Astrocyte (in vitro differentiated cells and primary cell): ENCODE measurements around the gene CYLD. TPM values are rescaled to one million over a fixed set of nuclear protein-coding genes. Genes with fewer than 3 reads are reported as not detected.

Experiments
- DNase-seq: peaks from one replicate; pipeline ENCODE4 v3.0.0-alpha.2; 2010; ENCODE audit warnings: low read depth
- FAIRE-seq: peaks from 2 replicates; lab custom pipeline; 2011; peaks lifted over from hg19 to GRCh38; lab: Jason Lieb, UNC
- H2AFZ ChIP-seq: 2 replicates; pipeline ENCODE4 v1.6.0; 2012; ENCODE audit warnings: low read depth, low read length, inconsistent platforms
- H3K27ac ChIP-seq: 2 replicates; pipeline ENCODE4 v1.5.1; 2011; ENCODE audit warnings: low read depth, low read length, inconsistent platforms
- H3K27me3 ChIP-seq: 2 replicates; pipeline ENCODE4 v1.6.0; 2011; ENCODE audit warnings: low read length, inconsistent platforms; ENCODE audit not compliant: insufficient read depth
- H3K36me3 ChIP-seq: 2 replicates; pipeline ENCODE4 v1.5.1; 2011; ENCODE audit warnings: low read length, inconsistent platforms; ENCODE audit not compliant: insufficient read depth
- H3K4me1 ChIP-seq: 2 replicates; pipeline ENCODE4 v1.5.1; 2011; ENCODE audit warnings: low read length, inconsistent platforms; ENCODE audit not compliant: insufficient read depth
- H3K4me2 ChIP-seq: 2 replicates; pipeline ENCODE4 v1.6.0; 2012; ENCODE audit warnings: low read length, inconsistent platforms
- H3K4me3 ChIP-seq: 2 replicates; pipeline ENCODE4 v1.5.1; 2011; ENCODE audit warnings: low read depth, mild to moderate bottlenecking, low read length, inconsistent platforms; ENCODE audit not compliant: insufficient read depth
- H3K79me2 ChIP-seq: 2 replicates; pipeline ENCODE4 v1.6.0; 2012; ENCODE audit warnings: mild to moderate bottlenecking, low read length, inconsistent platforms; ENCODE audit not compliant: insufficient read depth
- H3K9ac ChIP-seq: 2 replicates; pipeline ENCODE4 v1.6.0; 2012; ENCODE audit warnings: mild to moderate bottlenecking, low read length, inconsistent platforms
- H3K9me3 ChIP-seq: 2 replicates; pipeline ENCODE4 v1.5.1; 2012; ENCODE audit warnings: low read depth, mild to moderate bottlenecking, low read length, inconsistent platforms; ENCODE audit not compliant: insufficient read depth
- H4K20me1 ChIP-seq: 2 replicates; pipeline ENCODE4 v1.6.0; 2012; ENCODE audit warnings: low read length, inconsistent platforms; ENCODE audit not compliant: insufficient read depth
- H3K27ac Mint-ChIP-seq: one replicate; pipeline ENCODE4 v1.8.0; 2021; ENCODE audit warnings: mild to moderate bottlenecking, mixed read lengths; ENCODE audit not compliant: unreplicated experiment
- H3K27me3 Mint-ChIP-seq: one replicate; pipeline ENCODE4 v1.8.0; 2021; ENCODE audit warnings: low read depth, mixed read lengths; ENCODE audit not compliant: unreplicated experiment
- H3K36me3 Mint-ChIP-seq: one replicate; pipeline ENCODE4 v1.8.0; 2021; ENCODE audit warnings: low read depth, mixed read lengths; ENCODE audit not compliant: unreplicated experiment
- H3K4me1 Mint-ChIP-seq: one replicate; pipeline ENCODE4 v1.8.0; 2021; ENCODE audit warnings: low read depth, mixed read lengths; ENCODE audit not compliant: unreplicated experiment
- H3K4me3 Mint-ChIP-seq: one replicate; pipeline ENCODE4 v1.8.0; 2021; ENCODE audit warnings: mild to moderate bottlenecking, moderate library complexity, mixed read lengths; ENCODE audit not compliant: unreplicated experiment
- H3K9me3 Mint-ChIP-seq: one replicate; pipeline ENCODE4 v1.8.0; 2021; ENCODE audit warnings: mild to moderate bottlenecking, mixed read lengths; ENCODE audit not compliant: unreplicated experiment
- EZH2 ChIP-seq: IDR thresholded peaks from 2 replicates; pipeline ENCODE4 v1.6.1; 2012; ENCODE audit warnings: mild to moderate bottlenecking, low read length, inconsistent platforms; ENCODE audit not compliant: insufficient read depth
- total RNA-seq: library from RNA; stranded (reverse); gene quantifications from 2 replicates; pipeline ENCODE4 v1.2.1, GENCODE V29; 2021
- TF ChIP-seq, protein P1 (sequence below): IDR thresholded peaks from 2 replicates; pipeline ENCODE4 v1.5.1; 2011; ENCODE audit warnings: low read depth, mild to moderate bottlenecking, inconsistent platforms, low read length, moderate library complexity; ENCODE audit not compliant: insufficient read depth

Gene CYLD
- total RNA-seq, 1 donor from 2014 or later: 34.2 TPM

DNA sequence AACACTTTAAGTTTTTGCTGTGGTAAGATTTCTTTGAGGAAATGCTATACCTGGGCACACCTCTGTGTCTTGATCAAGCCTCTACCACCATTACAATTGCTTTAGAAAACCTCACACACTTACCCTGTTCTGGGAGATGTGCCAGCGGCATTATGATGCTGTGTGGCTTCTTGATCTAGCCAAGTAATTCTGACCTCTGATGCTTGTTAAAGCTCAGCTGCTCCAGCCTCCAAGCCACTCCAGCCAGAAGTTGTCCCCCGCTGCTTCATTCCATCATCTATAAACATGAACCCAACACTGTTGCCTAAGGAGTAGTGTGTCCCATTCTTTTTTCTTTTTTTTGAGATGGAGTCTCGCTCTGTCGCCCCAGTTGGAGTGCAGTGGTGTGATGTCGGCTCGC, 60.1 kb downstream of the CYLD start:
- no peaks in the 10 kb centered on the region for H3K9me3 ChIP-seq
- H2AFZ ChIP-seq: no peak overlapping the region
- no peak overlapping the region for H3K27ac ChIP-seq
- H3K4me2 ChIP-seq: no peak overlapping the region
- Mint-ChIP-seq H3K36me3 (peaks cover 5% of the 10 kb centered on the region), H3K4me3 (no peak overlapping the region), H3K9me3 (no peaks in the 10 kb centered on the region), H3K27me3 (no peaks in the 10 kb centered on the region), H3K27ac (no peak overlapping the region), H3K4me1 (peaks cover 3% of the 10 kb centered on the region)
- DNase-seq (peak; percentile 60), FAIRE-seq (no peak)
- H3K4me3 ChIP-seq: no peak overlapping the region
- H3K36me3 ChIP-seq: no peaks in the 10 kb centered on the region
- no peaks in the 10 kb centered on the region for H3K79me2 ChIP-seq
- H3K4me1 ChIP-seq: no peaks in the 10 kb centered on the region
- TF ChIP-seq EZH2: no peak
- no peak overlapping the region for H3K9ac ChIP-seq
- no peaks in the 10 kb centered on the region for H4K20me1 ChIP-seq
- H3K27me3 ChIP-seq: no peaks in the 10 kb centered on the region

DNA sequence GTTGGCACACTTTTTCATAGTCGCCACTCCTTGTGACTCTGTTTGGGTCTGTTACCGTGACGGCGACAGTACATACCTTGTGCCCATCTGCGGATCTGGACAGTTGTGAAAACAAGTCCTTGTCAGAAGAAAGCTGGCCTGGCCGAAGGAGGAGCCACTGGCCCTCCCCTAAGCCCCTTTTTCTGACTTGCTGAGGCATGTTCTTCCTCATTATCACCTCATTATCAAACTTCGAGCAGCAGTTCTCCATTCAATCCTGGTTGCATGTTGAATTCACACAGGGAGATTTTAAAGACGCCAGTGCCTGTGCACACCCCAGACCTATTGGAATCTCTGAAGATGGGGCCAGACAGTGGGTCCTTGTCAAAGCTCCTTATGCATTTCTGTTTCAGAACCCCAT, 61.1 kb downstream of the CYLD start:
- Histone ChIP-seq H3K4me1 (no peaks in the 10 kb centered on the region), H3K4me3 (no peak overlapping the region), H3K27ac (no peak overlapping the region), H3K9me3 (no peaks in the 10 kb centered on the region), H3K4me2 (no peak overlapping the region), H3K79me2 (no peaks in the 10 kb centered on the region), H2AFZ (no peak overlapping the region), H3K36me3 (no peaks in the 10 kb centered on the region), H3K9ac (no peak overlapping the region), H3K27me3 (no peaks in the 10 kb centered on the region), H4K20me1 (no peaks in the 10 kb centered on the region)
- no peak overlapping the region for H3K4me3 Mint-ChIP-seq
- H3K27me3 Mint-ChIP-seq: no peaks in the 10 kb centered on the region
- TF ChIP-seq, protein P1, sequence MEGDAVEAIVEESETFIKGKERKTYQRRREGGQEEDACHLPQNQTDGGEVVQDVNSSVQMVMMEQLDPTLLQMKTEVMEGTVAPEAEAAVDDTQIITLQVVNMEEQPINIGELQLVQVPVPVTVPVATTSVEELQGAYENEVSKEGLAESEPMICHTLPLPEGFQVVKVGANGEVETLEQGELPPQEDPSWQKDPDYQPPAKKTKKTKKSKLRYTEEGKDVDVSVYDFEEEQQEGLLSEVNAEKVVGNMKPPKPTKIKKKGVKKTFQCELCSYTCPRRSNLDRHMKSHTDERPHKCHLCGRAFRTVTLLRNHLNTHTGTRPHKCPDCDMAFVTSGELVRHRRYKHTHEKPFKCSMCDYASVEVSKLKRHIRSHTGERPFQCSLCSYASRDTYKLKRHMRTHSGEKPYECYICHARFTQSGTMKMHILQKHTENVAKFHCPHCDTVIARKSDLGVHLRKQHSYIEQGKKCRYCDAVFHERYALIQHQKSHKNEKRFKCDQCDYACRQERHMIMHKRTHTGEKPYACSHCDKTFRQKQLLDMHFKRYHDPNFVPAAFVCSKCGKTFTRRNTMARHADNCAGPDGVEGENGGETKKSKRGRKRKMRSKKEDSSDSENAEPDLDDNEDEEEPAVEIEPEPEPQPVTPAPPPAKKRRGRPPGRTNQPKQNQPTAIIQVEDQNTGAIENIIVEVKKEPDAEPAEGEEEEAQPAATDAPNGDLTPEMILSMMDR: no peak
- no peak for TF ChIP-seq EZH2
- H3K36me3 Mint-ChIP-seq: peaks cover 5% of the 10 kb centered on the region
- DNase-seq (no peak), FAIRE-seq (peak; percentile 20)
- H3K27ac Mint-ChIP-seq: no peak overlapping the region
- no peaks in the 10 kb centered on the region for H3K9me3 Mint-ChIP-seq
- no peaks in the 10 kb centered on the region for H3K4me1 Mint-ChIP-seq

DNA sequence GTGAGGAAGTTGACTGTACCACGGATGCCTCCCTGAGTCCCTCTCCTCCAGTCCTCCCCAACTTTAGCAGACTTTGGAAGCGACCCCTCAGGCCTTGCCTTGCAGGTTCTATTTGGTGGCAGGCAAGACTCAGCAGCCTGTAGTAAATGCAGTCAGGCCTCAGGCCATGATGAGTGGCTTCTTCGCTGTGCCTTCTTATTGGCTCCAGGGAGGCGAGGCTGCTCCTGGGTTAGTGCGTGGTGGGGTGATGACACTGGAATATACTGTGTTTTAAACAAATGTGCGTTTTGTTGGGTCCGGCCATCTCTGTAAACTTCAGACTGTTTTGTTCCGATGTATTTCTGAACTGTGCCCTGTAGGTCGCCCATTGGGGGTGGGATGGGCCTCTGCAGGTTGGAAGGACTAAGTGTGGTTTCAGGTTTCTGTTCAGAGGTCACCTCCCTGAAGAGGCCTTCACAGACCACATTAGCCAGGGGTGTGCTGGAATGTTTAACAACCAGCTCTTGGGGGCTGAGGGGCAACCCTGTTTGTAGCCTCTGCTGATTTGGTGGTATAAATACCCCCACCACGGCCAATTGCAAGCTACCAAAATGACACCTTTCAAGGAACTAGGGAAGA, 62.5 kb downstream of the CYLD start:
- no peaks in the 10 kb centered on the region for H3K79me2 ChIP-seq
- peaks cover 5% of the 10 kb centered on the region for H3K36me3 Mint-ChIP-seq
- H4K20me1 ChIP-seq: no peaks in the 10 kb centered on the region
- no peak for DNase-seq
- TF ChIP-seq, protein P1: no peak
- TF ChIP-seq EZH2: no peak
- FAIRE-seq: no peak
- no peak overlapping the region for H3K4me3 Mint-ChIP-seq
- no peaks in the 10 kb centered on the region for H3K36me3 ChIP-seq
- no peaks in the 10 kb centered on the region for H3K9me3 ChIP-seq
- no peaks in the 10 kb centered on the region for H3K4me1 ChIP-seq
- peaks cover 5% of the 10 kb centered on the region for H3K27me3 Mint-ChIP-seq
- no peak overlapping the region for H3K27ac Mint-ChIP-seq
- peaks cover 2% of the 10 kb centered on the region for H3K9me3 Mint-ChIP-seq
- H3K9ac ChIP-seq: no peak overlapping the region
- H3K4me2 ChIP-seq: no peak overlapping the region
- H3K27me3 ChIP-seq: no peaks in the 10 kb centered on the region
- no peak overlapping the region for H3K4me3 ChIP-seq
- no peak overlapping the region for H3K27ac ChIP-seq
- H3K4me1 Mint-ChIP-seq: no peaks in the 10 kb centered on the region
- no peak overlapping the region for H2AFZ ChIP-seq
